IMR-90 (cell line): Measurements from ENCODE around the gene ACTMAP.

ENCODE experiments used
- BHLHE40 ChIP-seq: fragments of 150-350 bp; IDR thresholded peaks from 2 replicates; pipeline ENCODE4 v1.6.1; 2016; ENCODE audit warnings: mild to moderate bottlenecking, low read depth, low read length
- CEBPB ChIP-seq: IDR thresholded peaks from 2 replicates; pipeline ENCODE4 v1.6.1; 2012; ENCODE audit warnings: low read depth, low read length, improper control_type of control experiment
- CTCF ChIP-seq: conservative IDR thresholded peaks from 2 replicates; pipeline ENCODE4 v1.5.1; 2012; ENCODE audit warnings: mild to moderate bottlenecking, low read depth, low read length, improper control_type of control experiment
- MXI1 ChIP-seq: IDR thresholded peaks from 2 replicates; pipeline ENCODE4 v1.6.1; 2012; ENCODE audit warnings: low read depth, mild to moderate bottlenecking, low read length, moderate library complexity, borderline replicate concordance
- POLR2A ChIP-seq: IDR thresholded peaks from 2 replicates; pipeline ENCODE4 v1.6.1; 2012; ENCODE audit warnings: mild to moderate bottlenecking, low read depth, low read length
- RAD21 ChIP-seq: IDR thresholded peaks from 2 replicates; pipeline ENCODE4 v1.6.1; 2012; ENCODE audit warnings: low read length, improper control_type of control experiment
- RCOR1 ChIP-seq: IDR thresholded peaks from 2 replicates; pipeline ENCODE4 v1.6.1; 2012; ENCODE audit warnings: mild to moderate bottlenecking, low read length, improper control_type of control experiment; ENCODE audit not compliant: insufficient replicate concordance
- RFX5 ChIP-seq: IDR thresholded peaks from 2 replicates; pipeline ENCODE4 v1.8.0; 2012; ENCODE audit warnings: low read depth, mild to moderate bottlenecking, low read length, moderate library complexity
- SMC3 ChIP-seq: fragments of 150-350 bp; IDR thresholded peaks from 2 replicates; pipeline ENCODE4 v1.6.1; 2016; ENCODE audit warnings: low read depth, mild to moderate bottlenecking, antibody characterized with exemption, low read length, moderate library complexity

- TF ChIP-seq CTCF (no peak), RCOR1 (no peak), SMC3 (no peak), CEBPB (no peak), MXI1 (no peak), RAD21 (no peak), BHLHE40 (no peak), POLR2A (no peak), RFX5 (no peak)
These were observed 50.2 kb downstream of the ACTMAP start for GRCh38 chr19:40700083-40700482.
